PC-9 (cell line): ENCODE measurements around the gene TOX2. TPM values are rescaled to one million over a fixed set of nuclear protein-coding genes. Genes with fewer than 3 reads are reported as not detected.

Experiments
- BruUV-seq: library from RNA; stranded (reverse); fragments of 400-500 nt; replicated peaks from 2 replicates; lab custom pipeline; 2021; lab: Mats Ljungman, UMichigan
- CTCF ChIA-PET: fragments of 300-600 bp; sonication (Branson Sonifier 250); formaldehyde crosslinking; loops from one replicate; lab custom pipeline; 2022; ENCODE audit warnings: antibody characterized with exemption; lab: Charles Lee
- POLR2A ChIA-PET: fragments of 300-600 bp; sonication (Branson Sonifier 250); formaldehyde crosslinking; loops from one replicate; lab custom pipeline; 2022; ENCODE audit warnings: antibody characterized with exemption; ENCODE audit not compliant: unreplicated experiment; lab: Charles Lee
- DNase-seq, 2 experiments: peaks; one replicate each; pipeline versions ENCODE4 v3.0.0 to v3.0.0-alpha.2; 2015 to 2022; ENCODE audit warnings: mixed read lengths in 1 of 2
- H2AFZ ChIP-seq: fragments of 200-600 bp; sonication (generic); 2 replicates; pipeline ENCODE4 v1.8.1; 2017; ENCODE audit warnings: antibody characterized with exemption
- H3F3A ChIP-seq: fragments of 200-600 bp; sonication (generic); 2 replicates; pipeline ENCODE4 v1.8.1; 2017; ENCODE audit warnings: antibody characterized with exemption, mild to moderate bottlenecking, low read depth; ENCODE audit not compliant: insufficient read depth
- H3K27ac ChIP-seq: fragments of 200-600 bp; sonication (generic); 2 replicates; pipeline ENCODE4 v1.6.1; 2016; ENCODE audit warnings: mixed run types
- H3K27me3 ChIP-seq: fragments of 200-600 bp; sonication (generic); 2 replicates; pipeline ENCODE4 v1.6.1; 2016; ENCODE audit warnings: low read depth, mixed run types; ENCODE audit not compliant: insufficient read depth
- H3K36me3 ChIP-seq: fragments of 200-600 bp; sonication (generic); 2 replicates; pipeline ENCODE4 v1.6.1; 2016; ENCODE audit warnings: low read depth, mixed run types
- H3K4me1 ChIP-seq: fragments of 200-600 bp; sonication (generic); replicated peaks from 2 replicates; pipeline ENCODE4 v1.6.1; 2016; ENCODE audit warnings: mixed run types; ENCODE audit not compliant: insufficient read depth
- H3K4me2 ChIP-seq: fragments of 200-600 bp; sonication (generic); 2 replicates; pipeline ENCODE4 v1.6.1; 2017; ENCODE audit warnings: mixed run types
- H3K4me3 ChIP-seq: fragments of 200-600 bp; sonication (generic); 2 replicates; pipeline ENCODE4 v1.6.1; 2016; ENCODE audit warnings: mixed run types
- H3K79me2 ChIP-seq: fragments of 200-600 bp; sonication (generic); 2 replicates; pipeline ENCODE4 v1.6.1; 2017; ENCODE audit warnings: low read depth, mixed run types
- H3K9me2 ChIP-seq: fragments of 200-600 bp; sonication (generic); 2 replicates; pipeline ENCODE4 v1.8.1; 2017; ENCODE audit warnings: mild to moderate bottlenecking; ENCODE audit not compliant: insufficient read depth
- H3K9me3 ChIP-seq: fragments of 200-600 bp; sonication (generic); 2 replicates; pipeline ENCODE4 v1.8.1; 2016; ENCODE audit warnings: low read depth; ENCODE audit not compliant: insufficient read depth
- H4K20me1 ChIP-seq: fragments of 200-600 bp; sonication (generic); 2 replicates; pipeline ENCODE4 v1.8.1; 2017; ENCODE audit not compliant: insufficient read depth
- EZH2 ChIP-seq: fragments of 200-600 bp; sonication (generic); IDR thresholded peaks from 2 replicates; pipeline ENCODE4 v1.8.0; 2017; ENCODE audit warnings: antibody characterized with exemption, low read depth
- intact Hi-C: fragments of 100-400 bp; cut with micrococcal nuclease; formaldehyde crosslinking; loops from one replicate; pipeline ENCODE4 v1.10.0; 2022; ENCODE audit not compliant: unreplicated experiment
- total RNA-seq: library from RNA; stranded (reverse); gene quantifications from 2 replicates; pipeline ENCODE4 v1.2.3, GENCODE V29; 2021
- TF ChIP-seq, protein P1 (sequence below): fragments of 200-600 bp; sonication (generic); conservative IDR thresholded peaks from 2 replicates; pipeline ENCODE4 v1.6.1; 2017; ENCODE audit warnings: mixed run types, antibody characterized with exemption, mild to moderate bottlenecking, moderate library complexity

The TOX2 gene
- total RNA-seq, 1 experiment from 2014 or later = 30.1 TPM

DNA sequence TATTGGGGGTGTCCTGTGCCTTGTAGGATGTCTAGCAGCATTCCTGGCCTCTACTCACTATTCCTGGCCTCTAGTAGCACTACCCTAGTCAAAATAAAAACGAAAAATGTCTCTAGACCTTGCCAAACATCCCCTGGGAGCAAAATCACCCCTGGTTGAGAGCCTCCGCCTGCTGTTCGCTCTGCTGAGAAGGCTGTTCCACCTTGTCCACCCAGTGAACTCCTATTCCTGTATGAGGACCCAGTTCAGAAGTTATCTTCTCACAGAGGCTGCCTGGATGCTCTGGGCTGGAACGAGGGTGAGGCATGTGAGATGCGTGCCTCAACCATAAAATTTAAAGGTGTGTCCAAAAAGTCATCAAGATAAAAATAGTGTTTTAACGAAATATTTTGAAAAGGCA lies 101.9 kb downstream of the TOX2 start:
- Histone ChIP-seq H3K9me3 (no peaks in the 10 kb centered on the region), H3F3A (peaks cover 30% of the 10 kb centered on the region), H3K9me2 (no peaks in the 10 kb centered on the region), H3K4me3 (no peak overlapping the region), H4K20me1 (0 out of 2 replicates have a peak, but pooled peaks cover 3% of the 10 kb centered on the region), H3K4me2 (no peak overlapping the region), H2AFZ (no peak overlapping the region), H3K27ac (no peak overlapping the region), H3K79me2 (peaks cover 27% of the 10 kb centered on the region; the same call in 1 of the 2 replicates), H3K36me3 (0 out of 2 replicates have a peak, but pooled peaks cover 6% of the 10 kb centered on the region), H3K4me1 (peaks cover 26% of the 10 kb centered on the region), H3K27me3 (no peaks in the 10 kb centered on the region)
- BruUV-seq = no TSS peak
- intact Hi-C loops = loop anchor here (5.0 to 10.0 kb wide), 2 partner anchors 74 to 172 kb away; no protein-coding TSS in a partner anchor
- POLR2A ChIA-PET = no interaction called here
- CTCF ChIA-PET = no interaction called here
- DNase-seq = no peak
- TF ChIP-seq, protein P1, sequence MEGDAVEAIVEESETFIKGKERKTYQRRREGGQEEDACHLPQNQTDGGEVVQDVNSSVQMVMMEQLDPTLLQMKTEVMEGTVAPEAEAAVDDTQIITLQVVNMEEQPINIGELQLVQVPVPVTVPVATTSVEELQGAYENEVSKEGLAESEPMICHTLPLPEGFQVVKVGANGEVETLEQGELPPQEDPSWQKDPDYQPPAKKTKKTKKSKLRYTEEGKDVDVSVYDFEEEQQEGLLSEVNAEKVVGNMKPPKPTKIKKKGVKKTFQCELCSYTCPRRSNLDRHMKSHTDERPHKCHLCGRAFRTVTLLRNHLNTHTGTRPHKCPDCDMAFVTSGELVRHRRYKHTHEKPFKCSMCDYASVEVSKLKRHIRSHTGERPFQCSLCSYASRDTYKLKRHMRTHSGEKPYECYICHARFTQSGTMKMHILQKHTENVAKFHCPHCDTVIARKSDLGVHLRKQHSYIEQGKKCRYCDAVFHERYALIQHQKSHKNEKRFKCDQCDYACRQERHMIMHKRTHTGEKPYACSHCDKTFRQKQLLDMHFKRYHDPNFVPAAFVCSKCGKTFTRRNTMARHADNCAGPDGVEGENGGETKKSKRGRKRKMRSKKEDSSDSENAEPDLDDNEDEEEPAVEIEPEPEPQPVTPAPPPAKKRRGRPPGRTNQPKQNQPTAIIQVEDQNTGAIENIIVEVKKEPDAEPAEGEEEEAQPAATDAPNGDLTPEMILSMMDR = no peak
- no peak for TF ChIP-seq EZH2

DNA sequence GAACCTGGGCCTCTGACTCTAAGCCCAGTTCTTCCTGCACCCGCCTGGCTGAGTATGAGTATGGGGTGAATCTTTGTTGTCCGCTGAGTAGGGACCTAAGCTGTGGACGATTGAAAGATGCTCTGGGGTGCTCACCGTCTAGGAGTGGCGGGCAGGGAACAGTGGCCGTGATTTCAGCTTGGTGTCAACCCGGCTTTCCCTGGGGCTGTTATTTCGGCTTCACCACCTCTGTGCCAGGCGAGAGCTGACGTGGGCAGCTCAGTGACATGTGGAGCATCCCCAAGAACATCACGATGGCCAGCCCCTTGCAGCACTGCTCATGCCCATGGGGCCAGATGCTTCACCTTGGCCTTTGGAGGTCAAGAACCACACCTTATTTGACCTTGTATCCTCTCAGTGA lies 102.6 kb downstream of the TOX2 start:
- Histone ChIP-seq H3K9me2 (no peaks in the 10 kb centered on the region), H3K36me3 (0 out of 2 replicates have a peak, but pooled peaks cover 6% of the 10 kb centered on the region), H3K4me3 (no peak overlapping the region), H3K4me1 (peaks cover 26% of the 10 kb centered on the region), H4K20me1 (0 out of 2 replicates have a peak, but pooled peaks cover 7% of the 10 kb centered on the region), H3K4me2 (no peak overlapping the region), H3F3A (peaks cover 30% of the 10 kb centered on the region), H3K27ac (no peak overlapping the region), H3K79me2 (peaks cover 27% of the 10 kb centered on the region; the same call in 1 of the 2 replicates), H3K27me3 (no peaks in the 10 kb centered on the region), H3K9me3 (no peaks in the 10 kb centered on the region), H2AFZ (no peak overlapping the region)
- CTCF ChIA-PET = no interaction called here
- BruUV-seq = no TSS peak
- POLR2A ChIA-PET = no interaction called here
- TF ChIP-seq, protein P1 = no peak
- no peak for TF ChIP-seq EZH2
- intact Hi-C loops = loop anchor here (5.0 to 10.0 kb wide), 2 partner anchors 75 to 172 kb away; no protein-coding TSS in a partner anchor
- DNase-seq = no peak

DNA sequence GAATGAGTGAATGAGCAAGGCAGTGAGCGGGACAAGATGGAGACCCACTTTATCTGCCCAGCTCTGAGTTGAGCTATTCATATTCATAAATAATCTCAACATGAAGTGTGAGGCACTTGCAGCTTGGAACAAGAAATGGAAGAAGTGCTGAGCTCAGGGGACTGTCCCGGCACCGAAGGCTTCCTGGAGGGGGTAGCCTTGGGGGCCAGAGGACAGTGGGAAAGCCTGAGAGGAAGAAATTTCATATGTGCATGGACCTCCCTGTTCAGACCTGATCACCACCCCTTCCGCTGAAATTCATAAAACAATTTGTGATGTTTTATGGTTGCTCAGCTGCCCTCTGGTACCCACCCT lies 103.2 kb downstream of the TOX2 start:
- Histone ChIP-seq H3K79me2 (peaks cover 23% of the 10 kb centered on the region; the same call in 1 of the 2 replicates), H3K4me1 (peaks cover 26% of the 10 kb centered on the region), H3K9me2 (no peaks in the 10 kb centered on the region), H3K27me3 (no peaks in the 10 kb centered on the region), H3K36me3 (0 out of 2 replicates have a peak, but pooled peaks cover 6% of the 10 kb centered on the region), H3K4me3 (no peak overlapping the region), H4K20me1 (0 out of 2 replicates have a peak, but pooled peaks cover 7% of the 10 kb centered on the region), H3K4me2 (peak overlapping the region; percentile 66; the same call in 1 of the 2 replicates), H3K9me3 (no peaks in the 10 kb centered on the region), H3K27ac (peak overlapping the region; percentile 24; the same call in 1 of the 2 replicates), H3F3A (peaks cover 30% of the 10 kb centered on the region), H2AFZ (no peak overlapping the region)
- no TSS peak for BruUV-seq
- DNase-seq = no peak
- no peak for TF ChIP-seq EZH2
- TF ChIP-seq, protein P1 = no peak
- ChIA-PET POLR2A (interaction anchor here (0.5 kb wide), 1 partner anchor 236 kb away, joined by 26 read pairs; no protein-coding TSS in a partner anchor), CTCF (interaction anchor here (0.6 kb wide), 1 partner anchor 9 kb away, joined by 3 read pairs; no protein-coding TSS in a partner anchor)
- intact Hi-C loops = loop anchor here (5.0 to 10.0 kb wide), 2 partner anchors 76 to 173 kb away; no protein-coding TSS in a partner anchor
